ENCODE results near the gene OSBPL10. TPM values are rescaled to one million over a fixed set of nuclear protein-coding genes. Genes with fewer than 3 reads are reported as not detected.

OSBPL10 gene
- total and polyA plus RNA-seq, 2 of the 4 experiments (the other 2 are of a cell fraction) = 9.5 to 10.1 TPM

- Histone ChIP-seq H2AK5ac (ENCODE audit: low read depth, low read length) (no peak overlapping the region), H2AFZ (replicated peaks; ENCODE audit: low read length, poor library complexity) (no peak overlapping the region), H3K9ac (ENCODE audit: low read depth, low read length) (no peak overlapping the region), H4K5ac (ENCODE audit: low read depth, low read length) (no peak overlapping the region), H3K23ac (ENCODE audit: low read depth, low read length) (no peak overlapping the region), H3K9me1 (ENCODE audit: insufficient read depth, low read length) (peaks cover 2% of the 10 kb centered on the region; the same call in 1 of the 2 replicates), H3K4me3 (ENCODE audit: insufficient read depth, low read depth, low read length) (no peak overlapping the region), H3K4me2 (ENCODE audit: low read depth, low read length) (no peak overlapping the region), H3K18ac (ENCODE audit: low read depth, low read length) (no peak overlapping the region), H3K79me1 (ENCODE audit: low read depth in 1 of 2, low read length in 2 of 2) (peaks cover 3 to 5% of the 10 kb centered on the region in 2 experiments; a peak in 3 of 4 replicates), H4K20me1 (ENCODE audit: insufficient read depth, low read length) (no peaks in the 10 kb centered on the region), H3K4me1 (ENCODE audit: control insufficient read depth, insufficient read depth, low read length) (no peaks in the 10 kb centered on the region; the same call in 1 of the 2 replicates), H3K36me3 (ENCODE audit: control insufficient read depth, insufficient read depth, low read length) (no peaks in the 10 kb centered on the region), H2AK9ac (replicated peaks; ENCODE audit: low read depth, low read length, poor library complexity) (no peak overlapping the region), H3K4ac (ENCODE audit: low read depth, low read length) (no peak overlapping the region), H2BK20ac (ENCODE audit: low read depth, low read length) (no peak overlapping the region), H4K8ac (ENCODE audit: low read depth in 2 of 2, low read length in 2 of 2) (no peak overlapping the region), H3K56ac (ENCODE audit: extremely low read depth, insufficient read depth, low read length) (no peak overlapping the region), H4K91ac (ENCODE audit: insufficient read depth, low read depth, low read length) (no peak overlapping the region), H3K27me3 (ENCODE audit: control insufficient read depth, insufficient read depth, low read length) (no peaks in the 10 kb centered on the region), H3K9me3 (ENCODE audit: control insufficient read depth, insufficient read depth, low read length) (peaks cover 11% of the 10 kb centered on the region), H3K27ac (ENCODE audit: insufficient read depth, low read length) (no peak overlapping the region), H2BK120ac (ENCODE audit: low read depth, low read length) (no peak overlapping the region), H2BK15ac (ENCODE audit: low read depth, low read length) (no peak overlapping the region), H2BK5ac (ENCODE audit: low read depth, low read length, poor library complexity, severe bottlenecking) (no peak overlapping the region), H3K14ac (replicated peaks; ENCODE audit: low read depth, low read length) (no peak overlapping the region)
- DNase-seq = no peak
- BruUV-seq (replicated peaks) = no TSS peak
- ChIA-PET POLR2A (ENCODE audit: unreplicated experiment) (no interaction called here), CTCF (no interaction called here)
- intact Hi-C loops (cut with micrococcal nuclease) = loop anchor here (5.0 to 10.0 kb wide), 2 partner anchors 212 to 370 kb away; no protein-coding TSS in a partner anchor
- TF ChIP-seq POLR2A (IDR thresholded peaks at IDR 0.05; ENCODE audit: low read depth, low read length) (no peak), CTCF (conservative IDR thresholded peaks at IDR 0.05; ENCODE audit: low read depth, low read length) (no peak), RCOR1 (IDR thresholded peaks at IDR 0.05; ENCODE audit: insufficient replicate concordance, low read length) (no peak)
- WGBS, 2 experiments (ENCODE audit: extremely low coverage in 2 of 2, insufficient read length in 1 of 2) = no CpG with 5 or more reads among the region's 4 CpGs
- in situ Hi-C loops (cut with MboI; ENCODE audit: low sequenced_read_pairs) = no loop called here
- ATAC-seq (ENCODE audit: low read depth) = no peak
- dilution Hi-C loops (cut with HindIII; ENCODE audit: low sequenced_read_pairs, unreplicated experiment) = no loop called here
These were observed 3.3 kb upstream of the OSBPL10 start for GRCh38 chr3:31984321-31984720.
